ENCODE measurements around the gene BRINP1. TPM values are rescaled to one million over a fixed set of nuclear protein-coding genes. Genes with fewer than 3 reads are reported as not detected.

Gene BRINP1
- total RNA-seq, 1 donor from 2014 or later: 3.4 TPM

- no peak for ATAC-seq
Measured at GRCh38 chr9:119343059-119343990, 25.9 kb downstream of the BRINP1 start.

- no peak for ATAC-seq
Measured at GRCh38 chr9:119339056-119339455, 30.2 kb downstream of the BRINP1 start.

GRCh38 chr9:119337573-119337972, 31.7 kb downstream of the BRINP1 start:
- no peak for ATAC-seq

GRCh38 chr9:119334745-119335144, 34.5 kb downstream of the BRINP1 start:
- no peak for ATAC-seq

GRCh38 chr9:119333507-119334229, 35.6 kb downstream of the BRINP1 start:
- no peak for ATAC-seq

GRCh38 chr9:119332522-119332921, 36.7 kb downstream of the BRINP1 start:
- ATAC-seq: no peak

- ATAC-seq: no peak
Measured at GRCh38 chr9:119322184-119322583, 47.1 kb downstream of the BRINP1 start.

GRCh38 chr9:119318371-119318770, 50.9 kb downstream of the BRINP1 start:
- peak; percentile 69 for ATAC-seq

- no peak for ATAC-seq
Measured at GRCh38 chr9:119313846-119314245, 55.4 kb downstream of the BRINP1 start.

- ATAC-seq: no peak
Measured at GRCh38 chr9:119310741-119311140, 58.5 kb downstream of the BRINP1 start.

- ATAC-seq: no peak
Measured at GRCh38 chr9:119307471-119307870, 61.8 kb downstream of the BRINP1 start.

- ATAC-seq: no peak
Measured at GRCh38 chr9:119304555-119304954, 64.7 kb downstream of the BRINP1 start.

- no peak for ATAC-seq
Measured at GRCh38 chr9:119302988-119303698, 66.1 kb downstream of the BRINP1 start.

- ATAC-seq: no peak
Measured at GRCh38 chr9:119298076-119298853, 71.0 kb downstream of the BRINP1 start.

GRCh38 chr9:119291554-119291953, 77.7 kb downstream of the BRINP1 start:
- no peak for ATAC-seq

- ATAC-seq: peak; percentile 60
Measured at GRCh38 chr9:119289740-119290433, 79.3 kb downstream of the BRINP1 start.

GRCh38 chr9:119284587-119285337, 84.5 kb downstream of the BRINP1 start:
- no peak for ATAC-seq

GRCh38 chr9:119284118-119284517, 85.1 kb downstream of the BRINP1 start:
- ATAC-seq: peak; percentile 51

GRCh38 chr9:119283078-119283794, 86.0 kb downstream of the BRINP1 start:
- ATAC-seq: peak; percentile 85

- no peak for ATAC-seq
Measured at GRCh38 chr9:119282476-119283077, 86.7 kb downstream of the BRINP1 start.
